GM12891 (cell line): ENCODE measurements around the gene RAPGEF2.

Experiments
- POLR2A ChIP-seq: IDR thresholded peaks from 2 replicates; pipeline ENCODE4 v1.6.1; 2011; ENCODE audit warnings: low read depth, low read length, control low read depth
- POLR2AphosphoS5 ChIP-seq: IDR thresholded peaks from 2 replicates; pipeline ENCODE4 v1.6.1; 2011; ENCODE audit warnings: low read depth, low read length, control low read depth
- SPI1 ChIP-seq: IDR thresholded peaks from 2 replicates; pipeline ENCODE4 v1.6.1; 2011; ENCODE audit warnings: low read depth, low read length, control low read depth
- TAF1 ChIP-seq: IDR thresholded peaks from 2 replicates; pipeline ENCODE4 v1.6.1; 2011; ENCODE audit warnings: low read depth, low read length, control low read depth

DNA sequence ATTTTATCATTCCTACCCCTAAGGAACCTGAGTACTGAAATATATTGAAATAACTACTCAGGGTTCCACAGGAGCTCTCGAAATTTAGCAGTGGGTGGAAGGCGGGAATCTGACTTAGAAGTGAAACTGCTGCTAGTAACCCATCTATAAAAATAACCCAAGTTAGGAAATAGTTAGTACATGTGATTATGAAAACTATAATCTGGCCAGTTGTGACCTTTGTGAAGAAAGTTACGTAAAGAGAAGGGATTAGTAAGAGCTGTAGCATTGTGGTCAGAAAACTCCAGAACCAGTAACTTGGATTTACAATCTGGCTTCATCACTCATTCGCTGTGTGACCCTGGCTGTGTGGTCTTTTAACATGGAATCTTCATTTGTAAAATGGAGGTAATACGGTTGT, 175.5 kb downstream of the RAPGEF2 start:
- no peak for TF ChIP-seq POLR2A
- TF ChIP-seq TAF1, result no peak
- TF ChIP-seq POLR2AphosphoS5, result no peak
- no peak for TF ChIP-seq SPI1
